Endothelial cell of umbilical vein (primary cell): Measurements from ENCODE around the gene CELA2B. TPM values are rescaled to one million over a fixed set of nuclear protein-coding genes. Genes with fewer than 3 reads are reported as not detected.

Experiments
- BruUV-seq: library from RNA; stranded (reverse); fragments of 400-500 nt; replicated peaks from 2 replicates; lab custom pipeline; 2021; lab: Mats Ljungman, UMichigan
- CTCF ChIA-PET: fragments of 300-600, 350-600 bp; sonication (Branson Sonifier 250); formaldehyde crosslinking; loops from one replicate; lab custom pipeline; 2021; ENCODE audit warnings: antibody characterized with exemption, inconsistent platforms; lab: Charles Lee
- POLR2A ChIA-PET: fragments of 300-600, 350-600 bp; sonication (Branson Sonifier 250); formaldehyde crosslinking; loops from one replicate; lab custom pipeline; 2021; ENCODE audit warnings: antibody characterized with exemption, inconsistent platforms; lab: Charles Lee
- DNase-seq: peaks from one replicate; pipeline ENCODE4 v3.0.0-alpha.2; 2011; ENCODE audit warnings: low read depth, low spot score
- FAIRE-seq: peaks from 2 replicates; lab custom pipeline; 2011; peaks lifted over from hg19 to GRCh38; lab: Jason Lieb, UNC
- H2AFZ ChIP-seq: 2 replicates; pipeline ENCODE4 v1.6.0; 2012; ENCODE audit warnings: low read depth, low read length, control low read depth, inconsistent platforms
- H3K27ac ChIP-seq: 2 replicates; pipeline ENCODE4 v1.5.1; 2011; ENCODE audit warnings: low read depth, mild to moderate bottlenecking, control low read depth, low read length, moderate library complexity; ENCODE audit not compliant: insufficient read depth
- H3K27me3 ChIP-seq, 2 experiments: 2 replicates each; pipeline versions ENCODE4 v1.6.0 to v1.6.1; 2011; ENCODE audit warnings: low read length in 2 of 2, mixed read lengths in 1 of 2; ENCODE audit not compliant: control insufficient read depth in 2 of 2, insufficient read depth in 2 of 2
- H3K36me3 ChIP-seq, 2 experiments: 2 replicates in 1 of 2; 3 replicates in 1 of 2; pipeline ENCODE4 v1.5.1; 2011; ENCODE audit warnings: low read length in 2 of 2, mild to moderate bottlenecking in 1 of 2, moderate library complexity in 1 of 2; ENCODE audit not compliant: control insufficient read depth in 2 of 2, insufficient read depth in 2 of 2; ENCODE audit errors: extremely low read depth in 1 of 2
- H3K4me1 ChIP-seq: 3 replicates; pipeline ENCODE4 v1.5.1; 2011; ENCODE audit warnings: mild to moderate bottlenecking, low read length; ENCODE audit not compliant: control insufficient read depth, insufficient read depth; ENCODE audit errors: extremely low read depth
- H3K4me2 ChIP-seq: 2 replicates; pipeline ENCODE4 v1.6.1; 2011; ENCODE audit warnings: low read length, control low read depth, mixed read lengths; ENCODE audit not compliant: insufficient read depth
- H3K4me3 ChIP-seq, 3 experiments: fragments of 200-600 bp in 1 of 3; sonication (generic), shearing (Covaris generic) in 1 of 3; replicated peaks in 1 of 3; 2 replicates each; pipeline ENCODE4 v1.5.1; 2011 to 2016; ENCODE audit warnings: control low read depth in 3 of 3, low read length in 3 of 3, mild to moderate bottlenecking in 2 of 3, inconsistent platforms in 1 of 3, low read depth in 1 of 3, moderate library complexity in 1 of 3; ENCODE audit not compliant: insufficient read depth in 1 of 3
- H3K79me2 ChIP-seq: 2 replicates; pipeline ENCODE4 v1.6.0; 2012; ENCODE audit warnings: low read length, inconsistent platforms; ENCODE audit not compliant: control insufficient read depth, insufficient read depth
- H3K9ac ChIP-seq: replicated peaks from 2 replicates; pipeline ENCODE3; 2011; ENCODE audit warnings: low read length, control low read depth; ENCODE audit not compliant: insufficient read depth; ENCODE audit errors: extremely low read depth
- H3K9me1 ChIP-seq: replicated peaks from 3 replicates; pipeline ENCODE4 v1.6.0; 2011; ENCODE audit warnings: mild to moderate bottlenecking, low read length; ENCODE audit not compliant: control insufficient read depth, insufficient read depth; ENCODE audit errors: extremely low read depth
- H3K9me3 ChIP-seq: replicated peaks from 2 replicates; pipeline ENCODE4 v1.5.1; 2012; ENCODE audit warnings: low read length, inconsistent platforms; ENCODE audit not compliant: control insufficient read depth, insufficient read depth
- H4K20me1 ChIP-seq: replicated peaks from 2 replicates; pipeline ENCODE3; 2011; ENCODE audit warnings: mild to moderate bottlenecking, low read length; ENCODE audit not compliant: control insufficient read depth, insufficient read depth; ENCODE audit errors: extremely low read depth
- EZH2 ChIP-seq: IDR thresholded peaks from 2 replicates; pipeline ENCODE4 v1.6.1; 2012; ENCODE audit warnings: borderline replicate concordance, low read depth, mild to moderate bottlenecking, moderate library complexity, low read length, inconsistent platforms; ENCODE audit not compliant: severe bottlenecking
- FOS ChIP-seq: IDR thresholded peaks from 2 replicates; pipeline ENCODE4 v1.6.1; 2011; ENCODE audit warnings: mild to moderate bottlenecking, low read length, moderate library complexity, borderline replicate concordance; ENCODE audit not compliant: insufficient read depth
- GATA2 ChIP-seq: IDR thresholded peaks from 2 replicates; pipeline ENCODE4 v1.7.0; 2011; ENCODE audit warnings: low read depth, mild to moderate bottlenecking, moderate library complexity, mixed read lengths, low read length; ENCODE audit not compliant: insufficient read length, insufficient read depth
- JUN ChIP-seq: IDR thresholded peaks from 2 replicates; pipeline ENCODE4 v1.6.1; 2011; ENCODE audit warnings: borderline replicate concordance, low read depth; ENCODE audit not compliant: insufficient read length, insufficient read depth
- MAX ChIP-seq: IDR thresholded peaks from 2 replicates; pipeline ENCODE4 v1.6.1; 2011; ENCODE audit not compliant: insufficient read depth, insufficient read length
- MYC ChIP-seq: IDR thresholded peaks from one replicate; pipeline ENCODE4 v1.6.1; 2011; ENCODE audit warnings: mild to moderate bottlenecking, low read depth, low read length
- POLR2A ChIP-seq: IDR thresholded peaks from 2 replicates; pipeline ENCODE4 v1.6.1; 2012; ENCODE audit warnings: low read depth, mild to moderate bottlenecking, control low read depth, low read length
- POLR2AphosphoS5 ChIP-seq: IDR thresholded peaks from 2 replicates; pipeline ENCODE4 v1.6.1; 2012; ENCODE audit warnings: low read depth, mild to moderate bottlenecking, control low read depth, low read length, moderate library complexity; ENCODE audit not compliant: insufficient read depth
- dilution Hi-C: fragments of 300-500 bp; cut with MboI; formaldehyde crosslinking; loops from one replicate; pipeline ENCODE4 v1.15.0; 2019; ENCODE audit warnings: low sequenced_read_pairs; ENCODE audit not compliant: extremely low pct_ligation_motif_present
- intact Hi-C: fragments of 100-400 bp; cut with micrococcal nuclease; formaldehyde crosslinking; loops from one replicate; pipeline ENCODE4 v1.10.0; 2022
- polyA plus RNA-seq, 4 experiments: library from polyadenylated mRNA; depleted of rRNA in 3 of 4; stranded (reverse) in 3 of 4; unstranded in 1 of 4; fragments of >200 nt; gene quantifications; 2 replicates each; pipeline versions ENCODE4 v1.2.1 to v1.2.3, GENCODE V29; 2011 to 2012; ENCODE audit warnings: missing spikeins in 1 of 4
- total RNA-seq: library from RNA; stranded (reverse); gene quantifications from 2 replicates; pipeline ENCODE4 v1.2.3, GENCODE V29; 2021
- TF ChIP-seq, protein P1 (sequence below), 2 donors: IDR thresholded peaks; 1 replicate in 1 of 2; 2 replicates in 1 of 2; pipeline ENCODE4 v1.5.1; 2011; ENCODE audit warnings: low read length in 2 of 2, mild to moderate bottlenecking in 2 of 2, moderate library complexity in 2 of 2, control low read depth in 1 of 2, inconsistent platforms in 1 of 2, low read depth in 1 of 2; ENCODE audit not compliant: insufficient read depth in 1 of 2; ENCODE audit errors: extremely low read depth in 1 of 2

Gene CELA2B
- total and polyA plus RNA-seq, 2 donors (not counting 3 experiments of a cell fraction or from before 2014, with no cell fraction given): not detected

GRCh38 chr1:15509586-15509985, 33.7 kb downstream of the CELA2B start:
- Histone ChIP-seq H4K20me1 (no peaks in the 10 kb centered on the region), H3K36me3 (no peaks in the 10 kb centered on the region), H3K4me2 (no peak overlapping the region), H3K4me1 (no peaks in the 10 kb centered on the region), H3K79me2 (no peaks in the 10 kb centered on the region), H3K4me3 (no peak overlapping the region), H2AFZ (no peak overlapping the region), H3K27me3 (no peaks in the 10 kb centered on the region), H3K27ac (no peak overlapping the region), H3K9me1 (no peaks in the 10 kb centered on the region), H3K9me3 (no peaks in the 10 kb centered on the region), H3K9ac (no peak overlapping the region)
- DNase-seq (no peak), FAIRE-seq (no peak)
- intact Hi-C loops: no loop called here
- no peak for TF ChIP-seq GATA2
- no peak for TF ChIP-seq JUN
- TF ChIP-seq, protein P1, sequence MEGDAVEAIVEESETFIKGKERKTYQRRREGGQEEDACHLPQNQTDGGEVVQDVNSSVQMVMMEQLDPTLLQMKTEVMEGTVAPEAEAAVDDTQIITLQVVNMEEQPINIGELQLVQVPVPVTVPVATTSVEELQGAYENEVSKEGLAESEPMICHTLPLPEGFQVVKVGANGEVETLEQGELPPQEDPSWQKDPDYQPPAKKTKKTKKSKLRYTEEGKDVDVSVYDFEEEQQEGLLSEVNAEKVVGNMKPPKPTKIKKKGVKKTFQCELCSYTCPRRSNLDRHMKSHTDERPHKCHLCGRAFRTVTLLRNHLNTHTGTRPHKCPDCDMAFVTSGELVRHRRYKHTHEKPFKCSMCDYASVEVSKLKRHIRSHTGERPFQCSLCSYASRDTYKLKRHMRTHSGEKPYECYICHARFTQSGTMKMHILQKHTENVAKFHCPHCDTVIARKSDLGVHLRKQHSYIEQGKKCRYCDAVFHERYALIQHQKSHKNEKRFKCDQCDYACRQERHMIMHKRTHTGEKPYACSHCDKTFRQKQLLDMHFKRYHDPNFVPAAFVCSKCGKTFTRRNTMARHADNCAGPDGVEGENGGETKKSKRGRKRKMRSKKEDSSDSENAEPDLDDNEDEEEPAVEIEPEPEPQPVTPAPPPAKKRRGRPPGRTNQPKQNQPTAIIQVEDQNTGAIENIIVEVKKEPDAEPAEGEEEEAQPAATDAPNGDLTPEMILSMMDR (IDR thresholded peaks at IDR 0.05; ENCODE audit: extremely low read depth in 1 of 2, insufficient read depth in 1 of 2, low read depth in 1 of 2, low read length in 2 of 2): no peak
- no peak for TF ChIP-seq POLR2A
- no peak for TF ChIP-seq POLR2AphosphoS5
- TF ChIP-seq MYC: no peak
- TF ChIP-seq FOS: no peak
- TF ChIP-seq EZH2: no peak
- TF ChIP-seq MAX: no peak
- no TSS peak for BruUV-seq
- POLR2A ChIA-PET: no interaction called here
- CTCF ChIA-PET: no interaction called here
- dilution Hi-C loops: no loop called here
